Ovary (tissue), 3 donors: ENCODE results near the gene KRTAP6-2.

ENCODE experiments used
- CTCF ChIP-seq, 3 donors: fragments of 450-650 bp in 2 of 3; fragments of 200-600 bp in 1 of 3; IDR thresholded peaks; one replicate each; pipeline versions ENCODE4 v1.5.1 to v1.8.0; 2016 to 2022; ENCODE audit warnings: antibody characterized with exemption in 3 of 3, mild to moderate bottlenecking in 1 of 3
- EP300 ChIP-seq: sonication (generic); formaldehyde crosslinking; IDR thresholded peaks from one replicate; pipeline ENCODE4 v1.6.1; 2017; ENCODE audit warnings: antibody characterized with exemption
- POLR2A ChIP-seq: fragments of 450-650 bp; IDR thresholded peaks from one replicate; pipeline ENCODE4 v1.6.1; 2017; ENCODE audit warnings: antibody characterized with exemption, mild to moderate bottlenecking, moderate library complexity
- donor health status: DM: no; HTN: no; CAD: no.

GRCh38 chr21:30642564-30642963 is 43.9 kb upstream of the KRTAP6-2 start, which contains the start of gene KRTAP20-3:
- TF ChIP-seq CTCF (IDR thresholded peaks at IDR 0.05) (no peak), EP300 (no peak), POLR2A (no peak)
